Mucosa of gallbladder (tissue), 1 donor: Measurements from ENCODE around the gene MYBPC2. TPM values are rescaled to one million over a fixed set of nuclear protein-coding genes. Genes with fewer than 3 reads are reported as not detected.

Source experiments
- DNase-seq: peaks from one replicate; pipeline ENCODE4 v3.0.0-alpha.2; 2020; ENCODE audit warnings: low spot score
- total RNA-seq: library from RNA; stranded (reverse); gene quantifications from one replicate; pipeline ENCODE4 v1.2.1, GENCODE V29; 2021
- donor health status: DM: no; HTN: no; CAD: no.

The MYBPC2 gene
- total RNA-seq, 1 donor from 2014 or later = not detected

DNA sequence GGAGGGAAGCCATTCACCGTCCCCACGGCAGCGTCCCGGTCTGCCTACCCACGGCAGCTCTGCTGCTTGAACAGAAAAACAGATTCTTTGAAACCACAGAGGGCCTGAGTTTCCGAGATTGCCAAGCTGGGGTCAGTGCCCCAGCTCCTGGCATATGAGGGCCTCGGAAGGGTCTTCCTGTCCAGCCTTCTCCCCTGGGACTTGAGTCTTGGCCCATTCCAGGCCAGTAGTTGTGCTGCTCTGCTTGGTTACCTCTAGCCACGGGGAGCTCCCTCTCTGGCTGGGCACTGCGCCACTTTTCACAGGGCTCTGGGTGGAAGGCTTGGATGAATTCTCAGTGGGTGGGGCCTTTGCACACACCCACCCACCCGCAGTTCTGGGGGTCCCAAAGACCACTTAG, 22.6 kb upstream of the MYBPC2 start:
- DNase-seq = no peak

GRCh38 chr19:50412419-50412818, 20.3 kb upstream of the MYBPC2 start:
- no peak for DNase-seq

GRCh38 chr19:50413096-50413495, 19.6 kb upstream of the MYBPC2 start:
- no peak for DNase-seq

DNA sequence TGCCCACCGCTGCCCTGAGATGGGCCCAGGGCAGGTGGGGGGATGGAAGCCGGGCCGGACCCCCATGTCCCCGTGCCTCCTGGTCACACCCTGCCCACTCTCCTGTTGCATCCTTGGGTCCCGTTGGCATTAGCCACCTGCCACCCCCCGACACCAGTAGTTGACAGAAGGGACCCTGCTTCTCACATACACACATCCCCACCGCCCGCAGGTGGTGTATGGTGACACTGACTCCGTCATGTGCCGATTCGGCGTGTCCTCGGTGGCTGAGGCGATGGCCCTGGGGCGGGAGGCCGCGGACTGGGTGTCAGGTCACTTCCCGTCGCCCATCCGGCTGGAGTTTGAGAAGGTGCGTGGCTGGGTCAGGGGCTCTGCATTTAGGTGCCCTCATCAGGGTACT, 19.2 kb upstream of the MYBPC2 start:
- no peak for DNase-seq

DNA sequence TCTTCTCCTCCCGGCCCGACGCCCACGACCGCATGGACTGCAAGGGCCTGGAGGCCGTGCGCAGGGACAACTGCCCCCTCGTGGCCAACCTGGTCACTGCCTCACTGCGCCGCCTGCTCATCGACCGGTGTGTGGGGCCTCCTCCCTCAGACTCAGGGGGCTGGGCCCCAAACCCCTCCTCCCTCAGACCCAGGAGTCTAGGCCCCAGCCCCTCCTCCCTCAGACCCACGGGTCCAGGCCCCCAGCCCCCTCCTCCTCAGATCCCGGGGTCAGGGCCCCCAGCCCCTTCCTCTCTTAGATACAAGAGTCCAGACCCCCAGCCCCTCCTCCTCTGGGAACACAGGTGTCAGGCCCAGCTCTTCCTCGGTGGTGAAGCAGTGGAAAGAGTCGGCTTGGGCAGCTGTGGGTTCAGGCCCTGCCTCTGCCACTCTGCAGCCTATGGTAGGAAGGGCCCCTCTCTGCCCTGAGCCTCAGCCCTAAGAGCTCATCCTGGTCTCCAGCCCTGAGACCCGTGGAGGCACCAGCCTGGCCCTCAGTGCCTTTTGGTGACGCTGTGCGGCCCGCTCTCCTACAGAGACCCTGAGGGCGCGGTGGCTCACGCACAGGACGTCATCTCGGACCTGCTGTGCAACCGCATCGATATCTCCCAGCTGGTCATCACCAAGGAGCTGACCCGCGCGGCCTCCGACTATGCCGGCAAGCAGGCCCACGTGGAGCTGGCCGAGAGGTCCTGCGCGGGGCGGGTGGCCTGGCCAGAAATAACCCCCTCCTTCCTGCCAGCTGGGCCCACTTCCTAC, 17.6 kb upstream of the MYBPC2 start:
- peak; percentile 66 for DNase-seq

GRCh38 chr19:50415661-50416033, 17.0 kb upstream of the MYBPC2 start:
- DNase-seq = no peak

- no peak for DNase-seq
These were observed 16.4 kb upstream of the MYBPC2 start for GRCh38 chr19:50416034-50416977.

GRCh38 chr19:50417111-50418081, 15.3 kb upstream of the MYBPC2 start:
- DNase-seq = no peak

DNA sequence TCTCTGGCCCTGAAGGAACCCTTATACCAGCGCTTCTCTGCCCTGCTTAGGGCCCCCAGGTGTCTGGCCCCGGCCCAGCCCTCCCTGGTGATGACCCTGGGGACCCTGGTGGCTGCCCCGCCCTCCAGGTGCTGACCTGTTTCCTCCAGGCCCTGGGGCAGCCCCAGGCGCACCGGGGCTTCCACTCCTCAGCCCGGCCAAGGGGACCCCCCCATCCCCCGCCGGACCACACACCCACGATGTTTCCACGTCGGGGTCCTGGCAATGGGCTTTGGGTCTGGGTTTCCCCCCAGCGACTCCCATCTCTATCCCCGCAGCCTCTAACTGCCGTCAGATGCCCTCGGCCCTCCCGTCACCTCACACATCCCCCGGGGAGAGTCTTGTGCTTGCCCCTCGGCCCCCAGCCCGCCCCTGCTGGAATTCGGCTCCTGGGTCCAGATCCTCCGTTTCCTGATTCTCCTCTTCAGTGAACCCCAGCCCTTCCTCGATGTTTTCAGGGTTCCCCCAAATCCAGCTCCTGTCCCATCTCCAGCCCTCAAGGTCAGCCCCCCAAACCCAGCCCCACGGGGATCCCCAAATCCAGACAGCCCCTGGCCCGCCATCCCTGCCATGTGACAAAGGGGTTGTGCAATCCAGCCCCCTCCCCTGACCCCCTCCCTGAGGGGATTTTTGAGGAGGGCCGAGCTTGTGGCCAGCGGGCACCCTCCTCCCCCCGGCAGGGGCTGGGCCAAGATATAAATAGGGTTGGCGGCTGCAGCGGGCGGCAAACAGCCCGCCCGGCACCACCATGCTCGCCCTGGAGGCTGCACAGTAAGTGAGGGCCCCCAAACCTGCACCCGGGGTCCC, 14.3 kb upstream of the MYBPC2 start, which contains the start of gene SPIB:
Gene SPIB, plus strand, starts transcription at position 763 of the 846 bp plus-strand sequence. Its CDS starts 25 bp downstream, at position 788.
- DNase-seq = no peak

DNA sequence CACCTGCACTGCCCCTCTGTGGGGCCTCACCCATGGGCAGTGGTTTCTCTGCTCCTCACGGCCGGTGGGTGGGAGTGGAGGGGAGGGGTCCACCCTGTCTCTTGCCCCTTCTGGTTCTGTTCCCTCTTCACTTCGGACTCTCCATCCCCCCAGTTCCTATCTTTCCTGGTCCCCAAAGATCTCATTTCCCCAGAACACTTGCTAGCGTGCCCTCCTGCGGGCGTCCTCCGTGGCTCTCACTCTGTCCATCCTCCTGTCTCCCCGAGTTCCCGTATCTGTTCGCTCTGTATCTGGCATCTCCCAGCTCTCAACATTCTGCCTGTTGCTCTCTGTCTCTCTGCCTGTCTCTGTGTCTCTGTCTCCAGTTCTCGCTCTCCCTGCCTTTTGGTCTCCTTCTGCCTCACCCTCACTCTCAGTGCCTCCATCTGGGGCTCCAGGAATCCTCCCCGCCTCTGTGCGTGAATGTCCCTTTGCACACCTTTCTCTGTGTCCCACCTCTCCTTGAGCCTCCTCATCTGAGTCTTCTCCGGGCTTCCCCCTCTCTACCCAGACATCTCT, 13.6 kb upstream of the MYBPC2 start:
- no peak for DNase-seq

- DNase-seq = no peak
These were observed 13.1 kb upstream of the MYBPC2 start for GRCh38 chr19:50419580-50420035.

DNA sequence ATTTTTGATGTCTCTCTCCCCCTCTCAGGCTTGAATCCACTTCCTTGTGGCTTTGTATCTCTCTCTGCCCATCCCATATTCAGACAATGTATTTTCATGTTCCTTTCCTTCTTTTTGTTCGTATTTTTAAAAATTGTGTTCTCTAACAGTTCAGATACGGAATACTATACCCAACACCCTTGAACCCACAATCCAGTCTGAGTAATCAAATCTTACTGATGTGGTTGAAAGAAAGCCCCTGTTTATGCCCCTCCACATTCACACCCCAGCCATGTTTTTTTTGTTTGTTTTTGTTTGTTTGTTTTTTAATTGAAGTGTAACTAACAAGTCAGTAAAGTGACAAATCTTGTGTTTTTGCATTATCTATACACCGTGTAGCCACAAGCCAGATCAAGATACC, 12.6 kb upstream of the MYBPC2 start:
- DNase-seq = no peak

GRCh38 chr19:50420808-50421207, 11.9 kb upstream of the MYBPC2 start:
- DNase-seq = no peak

DNA sequence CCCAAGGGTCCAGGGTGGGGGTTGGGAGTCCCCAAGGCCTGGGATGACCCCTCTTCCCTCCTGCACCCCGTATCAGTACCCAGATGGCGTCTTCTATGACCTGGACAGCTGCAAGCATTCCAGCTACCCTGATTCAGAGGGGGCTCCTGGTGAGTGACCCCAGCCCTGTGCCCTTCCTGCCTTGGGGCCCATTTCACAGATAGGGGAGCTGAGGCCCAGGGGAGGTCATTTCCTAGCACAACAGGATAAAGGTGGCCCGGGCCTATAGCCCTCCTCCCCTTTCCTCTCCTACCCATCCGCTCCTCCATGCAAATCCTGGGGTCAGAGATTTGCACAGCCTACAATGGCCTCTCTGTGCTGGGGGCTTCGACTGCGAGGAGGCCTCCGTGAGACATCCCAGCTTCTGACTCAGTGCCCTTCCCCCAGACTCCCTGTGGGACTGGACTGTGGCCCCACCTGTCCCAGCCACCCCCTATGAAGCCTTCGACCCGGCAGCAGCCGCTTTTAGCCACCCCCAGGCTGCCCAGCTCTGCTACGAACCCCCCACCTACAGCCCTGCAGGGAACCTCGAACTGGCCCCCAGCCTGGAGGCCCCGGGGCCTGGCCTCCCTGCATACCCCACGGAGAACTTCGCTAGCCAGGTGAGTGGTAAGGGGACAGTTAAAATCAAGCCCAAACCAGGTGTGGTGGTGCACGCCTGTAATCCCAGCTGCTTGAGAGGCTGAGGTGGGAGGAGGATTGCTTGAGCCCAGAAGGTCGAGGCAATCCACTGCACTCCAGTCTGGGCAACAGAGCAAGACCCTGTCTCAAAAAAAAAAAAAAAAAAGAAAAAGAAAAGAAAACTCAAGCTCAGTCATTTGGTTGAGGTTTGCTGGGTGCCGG, 10.1 kb upstream of the MYBPC2 start:
- no peak for DNase-seq

DNA sequence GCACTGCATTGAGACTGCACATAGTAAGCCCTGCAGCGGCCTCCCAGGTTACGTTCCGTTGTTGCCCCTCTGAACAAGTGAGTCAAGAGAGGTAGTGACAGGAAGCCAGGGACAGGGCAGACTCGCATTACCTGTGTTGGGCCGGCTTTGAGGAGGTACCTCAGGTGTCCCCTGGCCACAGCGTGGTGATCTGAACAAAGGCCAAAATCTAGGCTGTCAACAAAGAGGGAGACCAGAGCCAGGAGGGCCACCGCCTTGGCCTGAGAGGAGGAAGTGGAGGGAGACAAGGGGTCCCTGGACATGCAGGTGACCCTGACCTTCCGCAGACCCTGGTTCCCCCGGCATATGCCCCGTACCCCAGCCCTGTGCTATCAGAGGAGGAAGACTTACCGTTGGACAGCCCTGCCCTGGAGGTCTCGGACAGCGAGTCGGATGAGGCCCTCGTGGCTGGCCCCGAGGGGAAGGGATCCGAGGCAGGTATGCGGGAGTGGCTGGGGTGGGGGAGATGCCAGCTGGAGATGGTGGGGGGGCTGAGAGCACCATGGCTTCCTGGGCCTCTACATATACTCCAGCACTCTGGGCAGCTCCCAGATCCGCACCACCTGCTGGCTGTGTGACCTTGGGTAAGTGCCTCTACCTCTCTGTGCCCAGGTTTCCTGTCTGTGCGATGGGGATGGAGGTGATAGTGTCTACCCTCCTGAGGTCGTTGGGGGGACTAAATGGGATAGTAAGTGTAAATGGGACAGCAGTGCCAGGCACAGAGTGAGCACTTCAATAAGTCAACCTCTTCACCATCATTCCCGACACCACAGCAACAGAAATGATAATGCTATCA, 9.2 kb upstream of the MYBPC2 start:
- DNase-seq = no peak

DNA sequence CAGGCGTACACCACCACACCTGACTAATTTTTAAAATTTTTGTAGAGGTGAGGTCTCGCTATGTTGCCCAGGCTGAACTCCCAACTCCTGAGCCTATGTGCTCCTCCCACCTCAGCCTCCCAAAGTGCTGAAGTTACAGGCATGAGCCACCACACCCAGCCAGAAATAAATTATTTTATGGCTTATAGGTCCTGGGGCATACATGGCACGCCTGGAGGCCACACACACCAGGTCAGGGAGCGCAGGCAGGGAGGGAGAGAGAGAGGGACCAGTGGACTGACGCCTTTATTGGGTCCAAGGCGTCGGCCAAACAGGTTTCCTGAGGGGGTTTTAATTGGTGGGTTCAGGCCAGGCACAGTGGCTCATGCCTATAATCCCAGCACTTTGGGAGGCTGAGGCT, 7.1 kb upstream of the MYBPC2 start:
- no peak for DNase-seq

- no peak for DNase-seq
These were observed 5.3 kb upstream of the MYBPC2 start for GRCh38 chr19:50427318-50427925.

- peak; percentile 88 for DNase-seq
These were observed 4.7 kb upstream of the MYBPC2 start for GRCh38 chr19:50427997-50428425.
